HG03460 (cell line): Measurements from ENCODE around the gene SLC33A1.

Experiments used
- ATAC-seq: cut with Tn5 transposase; IDR thresholded peaks from one replicate; pipeline ENCODE4 v1.9.1; 2021; ENCODE audit not compliant: unreplicated experiment

The SLC33A1 gene

DNA sequence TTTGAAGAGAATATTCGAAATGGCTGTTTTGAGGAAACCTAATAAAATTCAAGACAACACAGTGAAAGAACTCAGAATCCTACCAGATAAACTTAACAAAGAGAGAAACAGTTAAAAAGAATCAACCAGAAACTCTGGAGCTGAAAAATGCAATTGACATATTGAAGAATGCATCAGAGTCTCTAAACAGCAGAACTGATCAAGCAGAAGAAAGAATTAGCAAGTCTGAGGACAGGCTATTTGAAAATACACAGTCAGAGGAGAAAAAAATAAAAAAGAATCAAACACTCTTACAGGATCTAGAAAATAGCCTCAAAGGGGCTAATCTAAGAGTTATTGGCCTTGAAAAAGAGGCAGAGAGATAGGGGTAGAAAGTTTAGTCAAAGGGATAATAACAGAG is 61.7 kb downstream of the SLC33A1 start:
- no peak for ATAC-seq

DNA sequence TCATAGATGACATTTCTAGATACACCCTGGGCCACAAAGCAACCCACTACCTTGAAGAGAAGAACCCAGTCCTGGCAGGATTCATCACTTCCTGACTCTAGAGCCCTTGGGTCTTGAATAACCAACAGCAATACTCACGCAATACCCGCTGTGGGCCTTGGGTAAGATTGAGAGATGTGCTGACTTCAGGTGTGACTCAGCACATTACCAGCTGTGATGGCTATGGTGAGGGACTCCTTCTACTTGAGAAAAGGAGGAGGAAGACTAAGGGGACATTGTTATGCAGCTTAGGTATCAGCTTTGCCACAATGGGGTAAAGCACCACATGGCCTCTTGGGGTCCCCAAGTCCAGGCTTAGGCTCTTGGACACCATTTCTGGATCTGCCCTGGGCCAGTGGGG is 63.0 kb downstream of the SLC33A1 start:
- no peak for ATAC-seq

DNA sequence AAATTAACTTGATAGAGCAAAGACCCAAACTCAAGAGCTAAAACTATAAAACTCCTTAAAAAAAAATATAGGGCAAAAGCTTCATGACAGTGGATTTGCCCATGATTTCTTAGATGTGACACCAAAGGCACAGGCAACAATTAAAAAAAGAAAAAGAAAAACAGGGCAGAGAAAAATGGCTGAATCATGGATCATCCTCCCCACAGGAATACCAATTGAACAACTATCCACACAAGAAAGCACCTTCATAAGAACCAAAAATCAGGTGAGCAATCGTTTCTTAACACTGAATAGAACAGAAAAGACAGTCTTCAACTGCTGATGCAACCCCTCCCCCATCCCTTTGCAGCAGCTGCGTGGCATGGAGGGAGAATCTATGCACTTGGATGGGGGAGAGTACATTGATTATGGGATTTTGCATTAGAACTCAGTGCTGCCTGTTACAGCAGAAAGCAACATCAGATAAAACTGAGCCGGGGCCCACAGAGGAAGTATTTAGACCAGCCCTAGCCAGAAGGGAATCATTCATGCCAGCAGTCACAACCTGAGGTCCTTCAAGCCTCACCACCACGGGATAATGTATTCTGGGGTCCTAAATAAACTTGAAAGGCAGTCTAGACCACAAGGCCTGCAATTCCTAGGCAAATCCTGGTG is 63.8 kb downstream of the SLC33A1 start:
- ATAC-seq: no peak

DNA sequence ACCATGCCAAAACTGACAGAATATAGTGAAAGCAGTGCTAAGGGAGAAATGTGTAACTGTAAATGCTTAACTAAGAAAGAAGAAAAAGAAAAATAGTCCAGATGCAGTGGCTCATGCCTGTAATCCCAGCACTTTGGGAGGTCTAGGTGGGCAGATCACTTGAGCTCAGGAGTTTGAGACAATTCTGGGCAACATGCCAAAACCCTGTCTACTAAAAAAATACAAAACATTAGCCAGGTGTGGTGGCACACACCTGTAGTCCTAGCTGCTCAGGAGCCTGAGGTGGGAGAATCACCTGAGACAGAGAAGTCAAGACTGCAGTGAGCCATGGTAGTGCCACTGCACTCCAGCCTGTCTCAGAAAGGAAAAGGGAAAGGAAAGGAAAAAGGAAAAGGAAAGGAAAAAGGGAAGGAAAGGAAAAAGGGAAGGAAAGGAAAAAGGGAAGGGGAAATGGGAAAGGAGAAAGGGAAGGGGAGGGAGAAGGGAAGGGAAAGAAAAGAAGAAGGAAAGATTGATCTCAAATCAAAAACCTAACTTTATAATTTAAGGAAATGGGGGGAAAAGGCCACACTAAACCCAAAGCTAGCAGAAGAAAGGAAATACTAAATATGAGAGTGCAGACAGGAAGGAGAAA is 68.4 kb downstream of the SLC33A1 start:
- no peak for ATAC-seq

DNA sequence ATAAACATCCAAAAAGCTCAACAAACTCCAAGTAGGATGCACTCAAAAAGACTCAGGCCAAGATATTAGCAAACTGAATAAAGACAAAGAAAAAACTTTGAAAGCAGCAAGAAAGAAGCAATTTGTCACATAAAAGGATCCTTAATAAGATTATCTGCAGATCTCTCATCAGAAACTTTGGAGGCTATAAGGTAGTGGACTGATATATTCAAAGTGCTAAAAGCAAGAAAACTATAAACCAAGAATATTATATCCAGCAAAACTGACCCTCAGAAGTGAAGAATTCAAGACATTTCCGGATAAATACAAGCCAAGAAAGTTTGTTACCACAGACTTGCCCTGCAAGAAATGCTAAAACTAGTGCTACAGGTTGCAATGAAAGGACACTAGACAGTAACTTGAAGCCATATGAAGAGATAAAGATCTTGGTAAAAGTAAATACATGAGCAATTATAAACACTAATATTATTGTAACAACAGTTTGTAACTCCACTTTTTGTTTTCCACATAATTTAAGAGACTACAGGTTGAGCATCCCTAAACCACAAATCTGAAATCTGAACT is 71.8 kb downstream of the SLC33A1 start:
- no peak for ATAC-seq

DNA sequence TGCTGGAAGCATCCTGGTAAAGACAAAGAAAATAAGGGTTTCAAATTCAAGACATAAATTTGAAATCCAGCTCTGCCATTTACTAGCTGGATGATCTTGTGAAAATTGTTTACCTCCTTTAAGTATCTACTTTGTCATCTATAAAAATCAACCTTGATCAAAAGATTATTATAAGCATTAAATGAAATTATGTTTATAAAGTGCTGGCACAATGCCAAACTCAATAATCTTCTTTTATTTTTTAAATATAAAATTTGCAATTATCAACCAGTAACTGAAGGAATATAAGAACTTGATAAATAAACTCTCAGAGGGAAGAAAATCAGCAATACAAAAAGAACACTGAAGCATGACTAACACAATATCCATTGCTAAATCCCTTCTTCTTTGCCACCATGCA is 73.9 kb downstream of the SLC33A1 start:
- ATAC-seq: no peak

DNA sequence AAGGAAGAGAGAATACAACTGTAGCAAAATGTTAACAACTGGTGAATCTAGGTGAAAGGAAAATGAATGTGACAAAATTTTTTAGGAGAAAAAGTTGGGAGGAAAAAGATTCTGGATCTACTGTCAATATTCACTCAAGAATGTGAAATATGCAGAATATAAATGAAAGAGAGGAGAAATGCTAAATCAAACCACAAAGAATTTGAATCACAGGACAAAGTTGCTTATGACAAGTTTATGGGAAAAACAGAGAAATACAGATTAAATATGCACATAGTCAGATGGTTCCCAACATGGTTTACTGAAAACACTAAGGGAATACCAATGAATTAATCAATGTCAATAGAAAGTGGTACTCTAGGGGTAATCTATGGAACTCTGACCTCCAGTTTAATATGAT is 75.8 kb downstream of the SLC33A1 start:
- no peak for ATAC-seq

DNA sequence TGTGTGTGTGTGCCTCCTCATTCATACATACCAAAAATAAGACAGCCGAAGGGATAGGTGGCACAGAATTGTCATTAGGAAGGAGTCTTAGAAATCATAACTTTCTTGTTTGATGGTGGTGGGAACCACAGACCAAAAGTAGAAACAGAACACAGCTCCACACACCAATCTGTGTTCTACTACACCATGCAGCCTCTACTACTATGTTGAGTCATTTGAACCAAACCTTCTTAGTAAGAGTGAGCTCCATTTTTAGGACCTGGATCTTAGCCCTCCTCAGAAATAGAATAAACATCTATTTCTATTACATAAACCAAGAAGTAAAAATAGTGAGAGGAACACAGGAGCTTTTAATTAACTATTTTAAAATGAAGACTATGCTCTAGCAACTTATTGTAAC is 81.4 kb downstream of the SLC33A1 start:
- no peak for ATAC-seq

DNA sequence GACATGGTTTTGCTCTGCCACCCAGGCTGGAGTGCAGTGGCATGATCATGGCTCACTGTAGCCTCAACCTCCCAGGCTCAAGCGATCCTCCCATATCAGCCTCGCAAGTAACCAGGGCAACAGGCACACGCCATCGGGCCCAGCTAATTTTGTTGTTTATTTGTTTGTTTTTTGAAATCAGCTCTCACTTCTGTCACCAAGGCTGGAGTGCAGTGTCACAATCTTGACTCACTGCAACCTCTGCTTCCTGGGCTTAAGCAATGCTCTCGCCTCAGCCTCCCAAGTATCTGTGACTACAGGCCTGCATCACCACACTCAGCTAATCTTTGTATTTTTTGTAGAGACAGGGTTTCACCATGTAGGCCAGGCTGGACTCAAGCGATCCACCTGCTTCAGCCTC is 83.1 kb downstream of the SLC33A1 start:
- ATAC-seq: no peak
